Small intestine (tissue), 16 donors: ENCODE measurements around the gene EXO5. TPM values are rescaled to one million over a fixed set of nuclear protein-coding genes. Genes with fewer than 3 reads are reported as not detected.

Experiments
- DNase-seq, 2 donors: peaks; one replicate each; pipeline versions ENCODE4 v3.0.0 to v3.0.0-alpha.2; 2013
- FAIRE-seq: peaks from 2 replicates; lab custom pipeline; 2012; peaks lifted over from hg19 to GRCh38; lab: Jason Lieb, UNC
- H3K27ac ChIP-seq, 3 donors: one replicate each; pipeline ENCODE4 v1.5.1; 2013; ENCODE audit warnings: low read length in 2 of 3, mild to moderate bottlenecking in 2 of 3, control low read depth in 1 of 3, inconsistent platforms in 1 of 3, low read depth in 1 of 3, moderate library complexity in 1 of 3
- H3K27me3 ChIP-seq, 3 donors: one replicate each; pipeline ENCODE4 v1.6.1; 2013; ENCODE audit warnings: low read length in 3 of 3, inconsistent platforms in 1 of 3; ENCODE audit not compliant: control insufficient read depth in 3 of 3, insufficient read depth in 3 of 3
- H3K36me3 ChIP-seq, 3 donors: one replicate each; pipeline ENCODE4 v1.6.1; 2013; ENCODE audit warnings: low read length in 3 of 3, inconsistent platforms in 1 of 3, low read depth in 1 of 3, mild to moderate bottlenecking in 1 of 3, moderate library complexity in 1 of 3; ENCODE audit not compliant: control insufficient read depth in 3 of 3, insufficient read depth in 2 of 3
- H3K4me1 ChIP-seq, 3 donors: one replicate each; pipeline ENCODE4 v1.6.1; 2013; ENCODE audit warnings: low read length in 2 of 3, inconsistent platforms in 1 of 3, low read depth in 1 of 3, mild to moderate bottlenecking in 1 of 3, moderate library complexity in 1 of 3; ENCODE audit not compliant: control insufficient read depth in 3 of 3, insufficient read depth in 2 of 3
- H3K4me3 ChIP-seq, 3 donors: one replicate each; pipeline ENCODE4 v1.5.1; 2013; ENCODE audit warnings: low read length in 3 of 3, control low read depth in 1 of 3, inconsistent platforms in 1 of 3, low read depth in 1 of 3, mild to moderate bottlenecking in 1 of 3, moderate library complexity in 1 of 3
- H3K9me3 ChIP-seq, 2 donors: one replicate each; pipeline ENCODE4 v1.6.1; 2013; ENCODE audit warnings: low read depth in 1 of 2, low read length in 1 of 2; ENCODE audit not compliant: control insufficient read depth in 2 of 2, insufficient read depth in 1 of 2
- WGBS, 3 donors: extraction: QIAGEN DNeasy Blood & Tissue Kit; methylation state at CpG; one replicate each; pipeline ENCODE4 v1.1.7; 2013; 5-methylcytosine and 5-hydroxymethylcytosine counted together
- long read RNA-seq, 10 donors: transcript quantifications; one replicate each; lab custom pipeline, GENCODE V29; 2026
- polyA plus RNA-seq, 4 donors: library from polyadenylated mRNA; stranded (reverse) in 3 of 4; unstranded in 1 of 4; fragments of 200-250 nt in 3 of 4; fragments of 120-200 nt in 1 of 4; gene quantifications; one replicate each; pipeline versions ENCODE4 v1.2.1 to v1.2.3, GENCODE V29; 2013
- donor health status: healthy with polysubstance abuse.
- donor health status: control.
- donor health status: control.
- donor health status: Bipolar disorder and iron deficiency.
- donor health status: healthy.

EXO5 gene, protein sequence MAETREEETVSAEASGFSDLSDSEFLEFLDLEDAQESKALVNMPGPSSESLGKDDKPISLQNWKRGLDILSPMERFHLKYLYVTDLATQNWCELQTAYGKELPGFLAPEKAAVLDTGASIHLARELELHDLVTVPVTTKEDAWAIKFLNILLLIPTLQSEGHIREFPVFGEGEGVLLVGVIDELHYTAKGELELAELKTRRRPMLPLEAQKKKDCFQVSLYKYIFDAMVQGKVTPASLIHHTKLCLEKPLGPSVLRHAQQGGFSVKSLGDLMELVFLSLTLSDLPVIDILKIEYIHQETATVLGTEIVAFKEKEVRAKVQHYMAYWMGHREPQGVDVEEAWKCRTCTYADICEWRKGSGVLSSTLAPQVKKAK
- 10 to 100 TPM in 1 of 4 donors, 1 to 10 TPM in 3; 4.1 to 10.1 (median 6.0) TPM for polyA plus RNA-seq
- long read RNA-seq, donor 1 = 0 reads
- long read RNA-seq, donor 2 = 0 reads
- long read RNA-seq, donor 3, partial matches to known transcripts = 0 of 6 reads
- long read RNA-seq, donor 3, other reads (novel, unspliced or antisense) = 0 of 6 reads
- long read RNA-seq, donor 4 = 0 reads
- long read RNA-seq, donor 5, partial matches to known transcripts = 0 of 1 reads
- long read RNA-seq, donor 5, other reads (novel, unspliced or antisense) = 0 of 1 reads
- long read RNA-seq, donor 6, partial matches to known transcripts = 0 of 1 reads
- long read RNA-seq, donor 6, other reads (novel, unspliced or antisense) = 0 of 1 reads
- long read RNA-seq, donor 7 = 0 reads
- long read RNA-seq, donor 8, partial matches to known transcripts = 0 of 1 reads
- long read RNA-seq, donor 8, other reads (novel, unspliced or antisense) = 0 of 1 reads
- long read RNA-seq, donor 9, partial matches to known transcripts = 0 of 1 reads
- long read RNA-seq, donor 9, other reads (novel, unspliced or antisense) = 0 of 1 reads
- long read RNA-seq, donor 10, partial matches to known transcripts = 0 of 1 reads
- long read RNA-seq, donor 10, other reads (novel, unspliced or antisense) = 0 of 1 reads

DNA sequence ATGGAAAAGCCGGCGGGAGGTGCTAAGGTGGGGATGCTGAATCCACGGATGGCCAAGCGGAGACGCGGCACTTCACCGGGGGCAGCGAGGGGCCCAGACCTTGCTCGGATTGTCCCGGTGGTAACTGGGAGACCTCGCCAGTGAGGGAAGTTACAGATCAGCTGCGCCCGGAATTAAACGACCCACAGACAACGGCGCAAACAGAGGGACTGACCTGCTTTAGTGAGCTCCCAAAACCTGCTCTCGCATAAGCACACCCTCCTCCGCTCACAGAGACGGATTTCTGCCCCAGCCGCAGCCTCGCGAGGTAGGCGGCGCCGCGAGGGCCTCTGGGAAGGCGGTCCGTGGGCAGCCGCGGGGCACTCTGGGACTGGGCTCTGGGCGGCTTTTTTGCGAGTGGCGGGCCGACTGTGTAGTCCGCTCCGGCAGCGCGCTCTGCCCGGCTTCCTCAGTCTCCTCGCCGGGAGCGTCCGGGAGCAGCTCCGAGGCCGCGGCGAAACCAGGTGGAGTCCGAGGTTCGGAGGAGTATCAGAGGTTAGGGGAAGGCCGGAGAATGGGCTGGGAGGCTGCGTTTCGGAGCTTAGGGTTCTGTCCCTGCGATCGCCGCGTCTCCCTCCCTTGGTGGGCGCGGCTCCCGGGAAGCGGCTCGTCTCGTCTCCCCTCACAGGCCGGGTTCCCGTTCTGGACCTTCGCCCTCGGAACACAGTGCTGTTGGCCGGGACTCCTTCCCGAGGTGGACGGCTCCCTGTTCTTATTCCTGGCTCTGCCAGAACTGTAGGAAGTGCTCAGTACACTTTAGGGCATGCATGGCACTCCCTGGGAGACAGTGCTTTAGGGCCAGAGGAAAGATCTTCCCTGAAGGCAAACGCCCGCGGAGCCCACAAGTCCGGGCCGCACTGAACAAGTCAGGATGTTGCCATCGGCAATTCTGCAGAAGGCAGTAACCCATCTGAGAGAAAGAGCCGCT, at the start of gene EXO5:
TSS of gene EXO5 (plus strand) at position 393 of the 967 bp plus-strand sequence. CDS start 5,778 bp downstream, outside the sequence.
- Histone ChIP-seq H3K9me3 (peaks cover 1 to 30% of the 10 kb centered on the region in 2 donors), H3K4me1 (no peaks in the 10 kb centered on the region), H3K4me3 (peak within 1 kb of the TSS; percentile 73 to 97 (median 80)), H3K36me3 (no peaks in the 10 kb centered on the region), H3K27me3 (no peaks in the 10 kb centered on the region), H3K27ac (peak within 1 kb of the TSS; percentile 73 to 75 (median 74))
- WGBS, 3 donors = 1% methylated on average over 68 to 76 of the region's 76 CpGs
- no peak for FAIRE-seq
- peak; percentile 77 to 85 for DNase-seq

DNA sequence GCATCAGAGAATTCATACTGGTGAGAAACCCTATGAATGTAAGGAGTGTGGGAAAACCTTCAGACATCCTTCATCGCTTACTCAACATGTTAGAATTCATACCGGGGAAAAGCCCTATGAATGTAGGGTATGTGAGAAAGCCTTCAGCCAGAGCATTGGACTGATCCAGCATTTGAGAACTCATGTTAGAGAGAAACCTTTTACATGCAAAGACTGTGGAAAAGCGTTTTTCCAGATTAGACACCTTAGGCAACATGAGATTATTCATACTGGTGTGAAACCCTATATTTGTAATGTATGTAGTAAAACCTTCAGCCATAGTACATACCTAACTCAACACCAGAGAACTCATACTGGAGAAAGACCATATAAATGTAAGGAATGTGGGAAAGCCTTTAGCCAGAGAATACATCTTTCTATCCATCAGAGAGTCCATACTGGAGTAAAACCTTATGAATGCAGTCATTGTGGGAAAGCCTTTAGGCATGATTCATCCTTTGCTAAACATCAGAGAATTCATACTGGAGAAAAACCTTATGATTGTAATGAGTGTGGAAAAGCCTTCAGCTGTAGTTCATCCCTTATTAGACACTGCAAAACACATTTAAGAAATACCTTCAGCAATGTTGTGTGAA, 45.5 kb upstream of the EXO5 start:
- WGBS, 3 donors = 92 to 97% (median 93%) methylated on average over 3 of the region's 3 CpGs
- H3K4me3 ChIP-seq = no peak overlapping the region
- H3K27ac ChIP-seq = no peak overlapping the region
- no peak for FAIRE-seq
- H3K9me3 ChIP-seq = peaks cover 2 to 65% of the 10 kb centered on the region in 2 donors
- peaks cover 0 to 2% (median 0%) of the 10 kb centered on the region in 3 donors for H3K27me3 ChIP-seq
- H3K36me3 ChIP-seq = peaks cover 3 to 9% (median 4%) of the 10 kb centered on the region in 3 donors
- H3K4me1 ChIP-seq = no peaks in the 10 kb centered on the region
- peak in 1 of 2 donors; percentile 22 for DNase-seq

DNA sequence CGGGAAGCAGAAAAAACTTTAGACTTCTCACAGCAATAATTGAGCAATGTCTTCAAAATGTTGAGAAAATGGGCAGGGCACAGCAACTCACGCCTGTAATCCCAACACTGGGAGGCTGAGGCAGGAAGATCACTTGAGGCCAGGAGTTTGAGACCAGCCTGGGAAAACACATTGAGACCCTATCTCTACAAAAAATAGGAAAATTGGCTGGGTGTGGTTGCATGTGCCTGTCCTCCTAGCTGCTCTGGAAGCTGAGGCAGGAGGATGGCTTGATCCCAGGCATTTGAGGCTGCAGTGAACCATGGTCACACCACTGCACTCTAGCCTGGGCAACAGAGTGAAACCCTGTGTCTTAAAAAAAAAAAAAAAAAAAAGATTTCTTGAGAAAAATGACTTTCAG, 39.2 kb upstream of the EXO5 start:
- H3K9me3 ChIP-seq = peaks cover 2 to 51% of the 10 kb centered on the region in 2 donors
- 90 to 99% (median 92%) methylated on average over 2 of the region's 2 CpGs for WGBS, 3 donors
- H3K27ac ChIP-seq = no peak overlapping the region
- H3K4me3 ChIP-seq = no peak overlapping the region
- peaks cover 0 to 2% (median 0%) of the 10 kb centered on the region in 3 donors for H3K27me3 ChIP-seq
- FAIRE-seq (no peak), DNase-seq (no peak)
- H3K4me1 ChIP-seq = no peaks in the 10 kb centered on the region
- no peaks in the 10 kb centered on the region for H3K36me3 ChIP-seq

DNA sequence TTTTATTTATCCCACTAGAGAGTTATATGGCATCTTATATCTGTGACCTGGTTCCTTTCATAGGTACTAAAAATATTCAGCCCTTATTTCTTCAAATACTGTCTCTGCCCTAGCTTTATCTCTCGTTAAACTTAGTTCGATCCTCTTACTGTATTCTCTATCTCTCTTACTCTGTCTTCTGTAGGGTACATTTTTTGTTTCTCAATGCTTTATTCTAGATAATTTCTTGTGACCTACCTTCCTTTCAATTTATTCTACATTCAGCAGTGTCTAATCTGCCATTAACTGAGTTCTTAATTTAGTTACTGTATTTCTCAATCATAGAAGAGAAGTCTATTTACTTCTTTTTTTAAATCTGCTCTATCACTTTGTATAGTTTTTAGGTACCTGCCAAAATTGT, 33.3 kb upstream of the EXO5 start:
- no peak for DNase-seq
- Histone ChIP-seq H3K9me3 (peaks cover 0 to 14% of the 10 kb centered on the region in 2 donors), H3K4me3 (no peak overlapping the region), H3K4me1 (peaks cover 0 to 2% (median 0%) of the 10 kb centered on the region in 3 donors), H3K27ac (no peak overlapping the region), H3K27me3 (no peaks in the 10 kb centered on the region), H3K36me3 (no peaks in the 10 kb centered on the region)
- WGBS, 3 donors = 96 to 97% (median 96%) methylated on average over 2 of the region's 2 CpGs
- no peak for FAIRE-seq

DNA sequence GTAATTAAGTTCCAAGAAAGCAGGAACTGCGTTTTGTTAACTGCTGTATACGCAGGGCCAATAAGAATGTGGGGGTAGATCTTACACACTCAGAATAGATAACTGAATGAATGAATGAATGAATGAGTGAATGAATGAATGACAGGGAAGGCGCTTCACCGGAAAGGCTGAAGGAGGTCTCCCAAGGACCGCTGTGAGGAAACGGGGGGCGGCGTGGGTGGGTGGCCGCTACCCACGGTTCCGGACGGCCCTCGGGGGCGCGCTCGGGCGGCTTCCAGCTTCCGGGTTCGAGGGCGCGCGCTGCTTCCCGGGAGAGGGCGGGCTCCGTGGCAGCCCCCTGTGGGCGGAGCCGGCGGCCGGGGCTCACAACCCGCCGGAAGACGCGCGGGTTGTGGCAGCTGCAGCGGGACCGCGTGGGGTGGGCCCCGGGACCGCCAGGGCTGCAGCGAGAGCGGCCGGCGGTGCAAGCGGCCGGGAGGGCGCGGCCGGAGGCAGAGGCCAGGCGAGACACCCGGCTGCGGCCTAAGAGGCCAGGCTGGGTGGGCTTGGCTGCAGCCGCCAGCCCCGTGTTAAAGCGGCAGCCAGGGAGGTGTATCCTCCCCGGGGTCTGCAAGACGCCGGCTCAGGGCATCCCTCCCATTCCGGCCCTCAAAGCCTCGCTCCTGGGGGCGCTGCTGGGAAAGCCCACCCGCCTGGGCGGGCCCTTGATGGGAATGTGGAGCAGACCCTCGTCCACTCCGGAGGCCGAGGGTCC, 31.5 kb upstream of the EXO5 start, which contains the start of gene ZFP69:
TSS of gene ZFP69 (plus strand) at position 367 of the 754 bp plus-strand sequence. CDS start 2,072 bp downstream, outside the sequence.
- WGBS, 3 donors = 1% methylated on average over 48 to 65 of the region's 65 CpGs
- DNase-seq (peak; percentile 56 to 86), FAIRE-seq (no peak)
- Histone ChIP-seq H3K27ac (peak within 1 kb of the TSS in 2 of 3 donors; percentile 60 to 84), H3K4me1 (peaks cover 0 to 2% (median 0%) of the 10 kb centered on the region in 3 donors), H3K4me3 (peak within 1 kb of the TSS; percentile 85 to 94 (median 90)), H3K36me3 (peaks cover 0 to 2% (median under 1%) of the 10 kb centered on the region in 3 donors), H3K27me3 (no peaks in the 10 kb centered on the region), H3K9me3 (peaks cover 0 to 13% of the 10 kb centered on the region in 2 donors)

DNA sequence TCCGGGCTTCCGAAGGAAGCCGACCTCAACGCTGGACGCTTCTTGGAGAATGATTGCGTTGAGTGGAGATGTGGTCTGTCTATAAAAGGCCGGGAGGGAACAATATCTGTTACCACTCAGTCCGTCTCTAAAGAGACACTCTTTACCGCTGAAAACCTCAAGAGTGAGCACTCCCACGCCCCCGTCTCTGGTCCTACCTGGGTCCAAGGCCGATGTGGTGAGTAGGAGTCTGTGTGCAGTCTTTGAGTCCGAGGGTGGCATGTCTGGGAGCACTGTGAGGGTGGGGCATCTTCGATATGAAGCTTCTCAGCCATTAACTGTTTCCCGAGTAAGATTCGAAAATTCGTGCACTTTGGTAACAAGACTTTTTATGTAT, 30.9 kb upstream of the EXO5 start:
- FAIRE-seq = no peak

More for the DNA sequence above, 30.9 kb upstream of the EXO5 start:
- WGBS, 3 donors = 0 to 3% (median 2%) methylated on average over 17 of the region's 17 CpGs
- H3K27me3 ChIP-seq = no peaks in the 10 kb centered on the region
- peaks cover 0 to 2% (median 2%) of the 10 kb centered on the region in 3 donors for H3K36me3 ChIP-seq
- peak overlapping the region; percentile 85 to 94 (median 90) for H3K4me3 ChIP-seq
- H3K27ac ChIP-seq = peak overlapping the region in 2 of 3 donors; percentile 45 to 60
- DNase-seq = peak in 1 of 2 donors; percentile 28
- peaks cover 0 to 2% (median 0%) of the 10 kb centered on the region in 3 donors for H3K4me1 ChIP-seq
- peaks cover 0 to 13% of the 10 kb centered on the region in 2 donors for H3K9me3 ChIP-seq
